ENCODE measurements around the gene NLRP12.
"Not testable (repeated sequence)": the region's sequence is repeated elsewhere in the genome, so short reads cannot be mapped to it uniquely, and the experiment has no call there.

The NLRP12 gene

DNA sequence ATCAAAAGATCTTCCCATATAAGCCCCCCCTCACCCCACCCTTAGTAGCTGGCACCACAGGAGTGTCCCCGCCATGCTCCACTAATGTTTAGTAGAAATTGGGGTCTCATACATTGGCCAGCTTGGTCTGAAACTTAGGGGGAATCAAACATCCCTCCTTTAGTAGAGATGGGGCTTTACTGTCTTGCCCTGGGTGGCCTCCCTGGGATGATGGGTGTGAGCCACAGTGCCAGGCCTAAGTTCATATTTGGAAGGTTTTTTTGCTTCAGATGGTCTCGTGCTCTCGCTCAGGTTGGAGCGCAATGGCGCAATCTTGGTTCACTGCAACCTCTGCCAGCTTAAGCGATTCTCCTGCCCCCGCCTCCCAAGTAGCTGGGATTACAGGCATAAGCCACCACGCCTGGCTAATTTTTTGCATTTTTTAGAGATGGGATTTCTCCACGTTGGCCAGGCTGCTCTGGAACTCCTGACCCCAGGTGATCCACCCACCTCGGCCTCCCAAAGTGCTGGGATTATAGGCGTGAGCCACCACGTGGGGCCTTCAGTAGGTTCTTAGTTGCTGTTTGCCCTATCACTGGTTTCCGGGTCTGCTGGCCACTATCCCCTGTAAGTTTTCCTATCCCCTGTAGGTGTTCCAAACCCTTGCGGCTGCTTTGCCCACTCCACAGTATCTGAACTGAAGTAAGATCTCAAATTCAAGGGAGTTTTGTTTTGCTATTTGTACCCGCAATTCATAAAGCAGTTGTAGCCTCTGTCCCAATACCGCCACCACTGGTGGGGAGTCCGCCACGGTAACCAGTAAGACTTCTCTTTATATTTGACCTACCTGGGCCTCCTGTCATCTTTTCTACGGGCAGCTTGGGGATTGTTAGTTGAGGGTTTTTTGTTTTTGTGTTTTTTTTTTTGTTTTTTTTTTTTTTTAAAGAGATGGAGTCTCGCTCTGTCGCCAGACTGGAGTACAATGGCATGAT lies 34.1 kb downstream of the NLRP12 start:
- TF ChIP-seq, protein P1, sequence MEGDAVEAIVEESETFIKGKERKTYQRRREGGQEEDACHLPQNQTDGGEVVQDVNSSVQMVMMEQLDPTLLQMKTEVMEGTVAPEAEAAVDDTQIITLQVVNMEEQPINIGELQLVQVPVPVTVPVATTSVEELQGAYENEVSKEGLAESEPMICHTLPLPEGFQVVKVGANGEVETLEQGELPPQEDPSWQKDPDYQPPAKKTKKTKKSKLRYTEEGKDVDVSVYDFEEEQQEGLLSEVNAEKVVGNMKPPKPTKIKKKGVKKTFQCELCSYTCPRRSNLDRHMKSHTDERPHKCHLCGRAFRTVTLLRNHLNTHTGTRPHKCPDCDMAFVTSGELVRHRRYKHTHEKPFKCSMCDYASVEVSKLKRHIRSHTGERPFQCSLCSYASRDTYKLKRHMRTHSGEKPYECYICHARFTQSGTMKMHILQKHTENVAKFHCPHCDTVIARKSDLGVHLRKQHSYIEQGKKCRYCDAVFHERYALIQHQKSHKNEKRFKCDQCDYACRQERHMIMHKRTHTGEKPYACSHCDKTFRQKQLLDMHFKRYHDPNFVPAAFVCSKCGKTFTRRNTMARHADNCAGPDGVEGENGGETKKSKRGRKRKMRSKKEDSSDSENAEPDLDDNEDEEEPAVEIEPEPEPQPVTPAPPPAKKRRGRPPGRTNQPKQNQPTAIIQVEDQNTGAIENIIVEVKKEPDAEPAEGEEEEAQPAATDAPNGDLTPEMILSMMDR (IDR thresholded peaks at IDR 0.05; ENCODE audit: control insufficient read depth, extremely low read depth, insufficient read depth), result no peak
- H3K4me3 ChIP-seq (ENCODE audit: low read depth, low read length), result no peak overlapping the region
- DNase-seq (ENCODE audit: low read depth), result no peak

DNA sequence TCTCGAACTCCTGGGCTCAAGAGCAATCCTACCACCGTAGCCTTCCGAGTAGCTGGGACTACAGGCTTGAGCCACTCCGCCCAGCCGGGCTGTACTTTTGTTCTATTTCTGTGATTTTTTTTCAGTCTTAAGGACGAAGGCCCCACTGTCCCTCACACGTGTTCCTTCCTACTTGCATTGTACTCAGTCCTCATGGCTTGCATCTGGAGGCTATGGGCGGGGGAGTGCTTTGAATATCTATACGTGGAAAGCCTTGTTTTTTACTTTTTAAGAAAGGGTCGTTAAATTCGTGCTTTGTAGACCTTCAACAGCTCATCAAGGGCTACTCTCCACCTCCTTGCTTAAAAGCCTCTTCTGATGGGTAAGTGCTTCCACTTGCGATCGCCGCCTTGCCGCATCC lies 36.8 kb downstream of the NLRP12 start:
- no peak for DNase-seq (ENCODE audit: low read depth)
- H3K4me3 ChIP-seq (ENCODE audit: low read depth, low read length), result no peak overlapping the region
- TF ChIP-seq, protein P1 (IDR thresholded peaks at IDR 0.05; ENCODE audit: control insufficient read depth, extremely low read depth, insufficient read depth), result no peak

- DNase-seq (ENCODE audit: low read depth), result no peak
- TF ChIP-seq, protein P1 (IDR thresholded peaks at IDR 0.05; ENCODE audit: control insufficient read depth, extremely low read depth, insufficient read depth), result no peak
- no peak overlapping the region for H3K4me3 ChIP-seq (ENCODE audit: low read depth, low read length)
These were observed 37.4 kb downstream of the NLRP12 start for GRCh38 chr19:53786744-53787143.

- TF ChIP-seq, protein P1 (IDR thresholded peaks at IDR 0.05; ENCODE audit: control insufficient read depth, extremely low read depth, insufficient read depth), result no peak
- H3K4me3 ChIP-seq (ENCODE audit: low read depth, low read length), result no peak overlapping the region
- DNase-seq (ENCODE audit: low read depth), result no peak
These were observed 38.8 kb downstream of the NLRP12 start for GRCh38 chr19:53785196-53785889.

- no peak overlapping the region for H3K4me3 ChIP-seq (ENCODE audit: low read depth, low read length)
- no peak for DNase-seq (ENCODE audit: low read depth)
- TF ChIP-seq, protein P1 (IDR thresholded peaks at IDR 0.05; ENCODE audit: control insufficient read depth, extremely low read depth, insufficient read depth), result no peak
These were observed 41.4 kb downstream of the NLRP12 start for GRCh38 chr19:53782698-53783097.

DNA sequence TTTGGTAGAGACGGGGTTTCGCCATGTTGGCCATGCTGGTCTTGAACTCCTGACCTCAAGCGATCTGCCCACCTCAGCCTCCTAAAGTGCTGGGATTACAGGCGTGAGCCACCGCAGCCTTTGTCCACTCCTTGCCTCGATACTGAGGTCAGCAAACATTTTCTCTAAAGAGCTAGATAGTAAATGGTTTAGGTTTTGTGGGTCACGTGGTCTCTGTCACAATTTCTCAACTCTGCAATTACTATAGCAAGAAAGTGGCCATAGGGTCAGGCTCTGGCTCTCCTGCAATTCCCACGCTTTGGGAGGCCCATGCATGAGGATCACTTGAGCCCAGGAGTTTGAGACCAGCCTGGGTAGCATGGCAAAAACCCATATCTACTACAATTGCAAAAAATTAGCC lies 42.8 kb downstream of the NLRP12 start:
- DNase-seq (ENCODE audit: low read depth); H3K4me3 ChIP-seq (ENCODE audit: low read depth, low read length): not testable (repeated sequence)

GRCh38 chr19:53780506-53780905 lies 43.6 kb downstream of the NLRP12 start:
- no peak overlapping the region for H3K4me3 ChIP-seq (ENCODE audit: low read depth, low read length)
- no peak for DNase-seq (ENCODE audit: low read depth)
- TF ChIP-seq, protein P1 (IDR thresholded peaks at IDR 0.05; ENCODE audit: control insufficient read depth, extremely low read depth, insufficient read depth), result no peak
